HepG2 (cell line): ENCODE measurements around the gene STK4. TPM values are rescaled to one million over a fixed set of nuclear protein-coding genes. Genes with fewer than 3 reads are reported as not detected.

Experiments
- POLR2AphosphoS5 ChIP-seq: IDR thresholded peaks from 2 replicates; pipeline ENCODE4 v1.6.1; 2012; ENCODE audit warnings: low read depth, low read length
- REXO4 ChIP-seq: sonication (generic); formaldehyde crosslinking; IDR thresholded peaks from 2 replicates; pipeline ENCODE4 v1.8.0; 2022; ENCODE audit warnings: missing genetic modification reagents, mild to moderate bottlenecking, borderline replicate concordance
- SIX1 ChIP-seq: sonication (generic); formaldehyde crosslinking; IDR thresholded peaks from 2 replicates; pipeline ENCODE4 v1.4.0; 2020; ENCODE audit warnings: missing genetic modification reagents, borderline replicate concordance
- SMC3 ChIP-seq: IDR thresholded peaks from 2 replicates; pipeline ENCODE4 v1.6.1; 2011; ENCODE audit warnings: low read length, improper control_type of control experiment
- ZBED4 ChIP-seq: sonication (generic); formaldehyde crosslinking; IDR thresholded peaks from 2 replicates; pipeline ENCODE4 v1.4.0; 2020; ENCODE audit warnings: missing genetic modification reagents, borderline replicate concordance
- ZNF704 ChIP-seq: sonication (generic); formaldehyde crosslinking; IDR thresholded peaks from 2 replicates; pipeline ENCODE4 v1.8.1; 2023; ENCODE audit warnings: mild to moderate bottlenecking, inconsistent platforms, moderate library complexity, missing genetic modification reagents, borderline replicate concordance
- polyA plus RNA-seq, 8 experiments: library from polyadenylated mRNA; depleted of rRNA in 3 of 8; stranded (reverse) in 7 of 8; unstranded in 1 of 8; fragments of >200 nt; fragmentation: Illumina TruSeq in 4 of 8; extraction: Trizol in 4 of 8; gene quantifications; 2 replicates each; pipeline versions ENCODE4 v1.2.1 to v1.2.3, GENCODE V29; 2011 to 2016; ENCODE audit warnings: low read depth in 4 of 8, missing spikeins in 1 of 8, mixed read lengths in 1 of 8; ENCODE audit not compliant: insufficient read depth in 1 of 8
- total RNA-seq, 5 experiments: library from RNA; depleted of rRNA; stranded (reverse); fragments of >200 nt; fragmentation: Illumina TruSeq; extraction: Trizol; gene quantifications; 2 replicates each; pipeline ENCODE4 v1.2.3, GENCODE V29; 2016; ENCODE audit warnings: low read depth in 1 of 5
- TF ChIP-seq, protein P1 (sequence below): sonication (generic); formaldehyde crosslinking; IDR thresholded peaks from 2 replicates; pipeline ENCODE4 v1.4.0; 2020; ENCODE audit warnings: missing genetic modification reagents
- TF ChIP-seq, protein P2 (sequence below): sonication (generic); formaldehyde crosslinking; IDR thresholded peaks from 2 replicates; pipeline ENCODE4 v1.5.0; 2020; ENCODE audit warnings: mild to moderate bottlenecking, missing genetic modification reagents, borderline replicate concordance
- TF ChIP-seq, protein P3 (sequence below): sonication (generic); formaldehyde crosslinking; IDR thresholded peaks from 2 replicates; pipeline ENCODE4 v1.4.0; 2020; ENCODE audit warnings: missing genetic modification reagents

STK4 gene
- total and polyA plus RNA-seq, 2 of the 13 experiments (the other 11 are each of a cell fraction or from before 2014, with no cell fraction given) = 25.6 to 38.3 TPM

GRCh38 chr20:45077559-45077958, 111.2 kb downstream of the STK4 start (continued):
- TF ChIP-seq POLR2AphosphoS5 = no peak
- TF ChIP-seq, protein P1, sequence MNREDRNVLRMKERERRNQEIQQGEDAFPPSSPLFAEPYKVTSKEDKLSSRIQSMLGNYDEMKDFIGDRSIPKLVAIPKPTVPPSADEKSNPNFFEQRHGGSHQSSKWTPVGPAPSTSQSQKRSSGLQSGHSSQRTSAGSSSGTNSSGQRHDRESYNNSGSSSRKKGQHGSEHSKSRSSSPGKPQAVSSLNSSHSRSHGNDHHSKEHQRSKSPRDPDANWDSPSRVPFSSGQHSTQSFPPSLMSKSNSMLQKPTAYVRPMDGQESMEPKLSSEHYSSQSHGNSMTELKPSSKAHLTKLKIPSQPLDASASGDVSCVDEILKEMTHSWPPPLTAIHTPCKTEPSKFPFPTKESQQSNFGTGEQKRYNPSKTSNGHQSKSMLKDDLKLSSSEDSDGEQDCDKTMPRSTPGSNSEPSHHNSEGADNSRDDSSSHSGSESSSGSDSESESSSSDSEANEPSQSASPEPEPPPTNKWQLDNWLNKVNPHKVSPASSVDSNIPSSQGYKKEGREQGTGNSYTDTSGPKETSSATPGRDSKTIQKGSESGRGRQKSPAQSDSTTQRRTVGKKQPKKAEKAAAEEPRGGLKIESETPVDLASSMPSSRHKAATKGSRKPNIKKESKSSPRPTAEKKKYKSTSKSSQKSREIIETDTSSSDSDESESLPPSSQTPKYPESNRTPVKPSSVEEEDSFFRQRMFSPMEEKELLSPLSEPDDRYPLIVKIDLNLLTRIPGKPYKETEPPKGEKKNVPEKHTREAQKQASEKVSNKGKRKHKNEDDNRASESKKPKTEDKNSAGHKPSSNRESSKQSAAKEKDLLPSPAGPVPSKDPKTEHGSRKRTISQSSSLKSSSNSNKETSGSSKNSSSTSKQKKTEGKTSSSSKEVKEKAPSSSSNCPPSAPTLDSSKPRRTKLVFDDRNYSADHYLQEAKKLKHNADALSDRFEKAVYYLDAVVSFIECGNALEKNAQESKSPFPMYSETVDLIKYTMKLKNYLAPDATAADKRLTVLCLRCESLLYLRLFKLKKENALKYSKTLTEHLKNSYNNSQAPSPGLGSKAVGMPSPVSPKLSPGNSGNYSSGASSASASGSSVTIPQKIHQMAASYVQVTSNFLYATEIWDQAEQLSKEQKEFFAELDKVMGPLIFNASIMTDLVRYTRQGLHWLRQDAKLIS (CRISPR knock-in tag) = no peak
- no peak for TF ChIP-seq REXO4 (CRISPR knock-in tag)
- peak; percentile 45 for TF ChIP-seq SIX1 (CRISPR knock-in tag)
- no peak for TF ChIP-seq SMC3
- peak; percentile 31; the same call in 1 of the 2 replicates for TF ChIP-seq ZBED4 (CRISPR knock-in tag)
- TF ChIP-seq ZNF704 (CRISPR knock-in tag) = no peak
- TF ChIP-seq, protein P2, sequence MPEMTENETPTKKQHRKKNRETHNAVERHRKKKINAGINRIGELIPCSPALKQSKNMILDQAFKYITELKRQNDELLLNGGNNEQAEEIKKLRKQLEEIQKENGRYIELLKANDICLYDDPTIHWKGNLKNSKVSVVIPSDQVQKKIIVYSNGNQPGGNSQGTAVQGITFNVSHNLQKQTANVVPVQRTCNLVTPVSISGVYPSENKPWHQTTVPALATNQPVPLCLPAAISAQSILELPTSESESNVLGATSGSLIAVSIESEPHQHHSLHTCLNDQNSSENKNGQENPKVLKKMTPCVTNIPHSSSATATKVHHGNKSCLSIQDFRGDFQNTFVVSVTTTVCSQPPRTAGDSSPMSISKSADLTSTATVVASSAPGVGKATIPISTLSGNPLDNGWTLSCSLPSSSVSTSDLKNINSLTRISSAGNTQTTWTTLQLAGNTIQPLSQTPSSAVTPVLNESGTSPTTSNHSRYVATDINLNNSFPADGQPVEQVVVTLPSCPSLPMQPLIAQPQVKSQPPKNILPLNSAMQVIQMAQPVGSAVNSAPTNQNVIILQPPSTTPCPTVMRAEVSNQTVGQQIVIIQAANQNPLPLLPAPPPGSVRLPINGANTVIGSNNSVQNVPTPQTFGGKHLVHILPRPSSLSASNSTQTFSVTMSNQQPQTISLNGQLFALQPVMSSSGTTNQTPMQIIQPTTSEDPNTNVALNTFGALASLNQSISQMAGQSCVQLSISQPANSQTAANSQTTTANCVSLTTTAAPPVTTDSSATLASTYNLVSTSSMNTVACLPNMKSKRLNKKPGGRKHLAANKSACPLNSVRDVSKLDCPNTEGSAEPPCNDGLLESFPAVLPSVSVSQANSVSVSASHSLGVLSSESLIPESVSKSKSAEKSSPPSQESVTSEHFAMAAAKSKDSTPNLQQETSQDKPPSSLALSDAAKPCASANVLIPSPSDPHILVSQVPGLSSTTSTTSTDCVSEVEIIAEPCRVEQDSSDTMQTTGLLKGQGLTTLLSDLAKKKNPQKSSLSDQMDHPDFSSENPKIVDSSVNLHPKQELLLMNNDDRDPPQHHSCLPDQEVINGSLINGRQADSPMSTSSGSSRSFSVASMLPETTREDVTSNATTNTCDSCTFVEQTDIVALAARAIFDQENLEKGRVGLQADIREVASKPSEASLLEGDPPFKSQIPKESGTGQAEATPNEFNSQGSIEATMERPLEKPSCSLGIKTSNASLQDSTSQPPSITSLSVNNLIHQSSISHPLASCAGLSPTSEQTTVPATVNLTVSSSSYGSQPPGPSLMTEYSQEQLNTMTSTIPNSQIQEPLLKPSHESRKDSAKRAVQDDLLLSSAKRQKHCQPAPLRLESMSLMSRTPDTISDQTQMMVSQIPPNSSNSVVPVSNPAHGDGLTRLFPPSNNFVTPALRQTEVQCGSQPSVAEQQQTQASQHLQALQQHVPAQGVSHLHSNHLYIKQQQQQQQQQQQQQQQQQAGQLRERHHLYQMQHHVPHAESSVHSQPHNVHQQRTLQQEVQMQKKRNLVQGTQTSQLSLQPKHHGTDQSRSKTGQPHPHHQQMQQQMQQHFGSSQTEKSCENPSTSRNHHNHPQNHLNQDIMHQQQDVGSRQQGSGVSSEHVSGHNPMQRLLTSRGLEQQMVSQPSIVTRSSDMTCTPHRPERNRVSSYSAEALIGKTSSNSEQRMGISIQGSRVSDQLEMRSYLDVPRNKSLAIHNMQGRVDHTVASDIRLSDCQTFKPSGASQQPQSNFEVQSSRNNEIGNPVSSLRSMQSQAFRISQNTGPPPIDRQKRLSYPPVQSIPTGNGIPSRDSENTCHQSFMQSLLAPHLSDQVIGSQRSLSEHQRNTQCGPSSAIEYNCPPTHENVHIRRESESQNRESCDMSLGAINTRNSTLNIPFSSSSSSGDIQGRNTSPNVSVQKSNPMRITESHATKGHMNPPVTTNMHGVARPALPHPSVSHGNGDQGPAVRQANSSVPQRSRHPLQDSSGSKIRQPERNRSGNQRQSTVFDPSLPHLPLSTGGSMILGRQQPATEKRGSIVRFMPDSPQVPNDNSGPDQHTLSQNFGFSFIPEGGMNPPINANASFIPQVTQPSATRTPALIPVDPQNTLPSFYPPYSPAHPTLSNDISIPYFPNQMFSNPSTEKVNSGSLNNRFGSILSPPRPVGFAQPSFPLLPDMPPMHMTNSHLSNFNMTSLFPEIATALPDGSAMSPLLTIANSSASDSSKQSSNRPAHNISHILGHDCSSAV (CRISPR knock-in tag) = no peak
- TF ChIP-seq, protein P3, sequence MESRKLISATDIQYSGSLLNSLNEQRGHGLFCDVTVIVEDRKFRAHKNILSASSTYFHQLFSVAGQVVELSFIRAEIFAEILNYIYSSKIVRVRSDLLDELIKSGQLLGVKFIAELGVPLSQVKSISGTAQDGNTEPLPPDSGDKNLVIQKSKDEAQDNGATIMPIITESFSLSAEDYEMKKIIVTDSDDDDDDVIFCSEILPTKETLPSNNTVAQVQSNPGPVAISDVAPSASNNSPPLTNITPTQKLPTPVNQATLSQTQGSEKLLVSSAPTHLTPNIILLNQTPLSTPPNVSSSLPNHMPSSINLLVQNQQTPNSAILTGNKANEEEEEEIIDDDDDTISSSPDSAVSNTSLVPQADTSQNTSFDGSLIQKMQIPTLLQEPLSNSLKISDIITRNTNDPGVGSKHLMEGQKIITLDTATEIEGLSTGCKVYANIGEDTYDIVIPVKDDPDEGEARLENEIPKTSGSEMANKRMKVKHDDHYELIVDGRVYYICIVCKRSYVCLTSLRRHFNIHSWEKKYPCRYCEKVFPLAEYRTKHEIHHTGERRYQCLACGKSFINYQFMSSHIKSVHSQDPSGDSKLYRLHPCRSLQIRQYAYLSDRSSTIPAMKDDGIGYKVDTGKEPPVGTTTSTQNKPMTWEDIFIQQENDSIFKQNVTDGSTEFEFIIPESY (CRISPR knock-in tag) = peak; percentile 56; the same call in 1 of the 2 replicates
